ENCODE results near the gene IGHMBP2. TPM values are rescaled to one million over a fixed set of nuclear protein-coding genes. Genes with fewer than 3 reads are reported as not detected.

Gene IGHMBP2
- total and polyA plus RNA-seq, 2 experiments from 2014 or later: 14.3 to 27.7 TPM

- no peak overlapping the region for H3K27ac ChIP-seq (ENCODE audit: low read depth)
- ATAC-seq: no peak
- H3K4me3 ChIP-seq: no peak overlapping the region
- Mint-ChIP-seq H3K4me1 (peaks cover 4% of the 10 kb centered on the region; the same call in 2 of the 3 replicates), H3K36me3 (ENCODE audit: low read depth) (peaks cover 68% of the 10 kb centered on the region), H3K27me3 (ENCODE audit: insufficient read depth, low read depth, poor library complexity) (peaks cover 2% of the 10 kb centered on the region), H3K4me3 (no peak overlapping the region), H3K9me3 (no peaks in the 10 kb centered on the region), H3K27ac (no peak overlapping the region)
- H3K36me3 ChIP-seq (ENCODE audit: insufficient read depth): peaks cover 33% of the 10 kb centered on the region
- TF ChIP-seq EZH2 (IDR thresholded peaks at IDR 0.05; ENCODE audit: low read depth, unreplicated experiment): no peak
- TF ChIP-seq CREB1 (CRISPR knock-in tag; IDR thresholded peaks at IDR 0.05; ENCODE audit: low read depth): no peak
- no peak for TF ChIP-seq STAT1 (IDR thresholded peaks at IDR 0.05; ENCODE audit: unreplicated experiment)
- no peak for TF ChIP-seq EZH2phosphoT487 (IDR thresholded peaks at IDR 0.05; ENCODE audit: unreplicated experiment)
- no peak for TF ChIP-seq ZNF331 (CRISPR knock-in tag; IDR thresholded peaks at IDR 0.05; ENCODE audit: low read depth)
- TF ChIP-seq ZNF114 (CRISPR knock-in tag; IDR thresholded peaks at IDR 0.05): no peak
- no peak for TF ChIP-seq POLR2AphosphoS5 (IDR thresholded peaks at IDR 0.05; ENCODE audit: low read depth)
- H3K4me1 ChIP-seq (ENCODE audit: insufficient read depth): no peaks in the 10 kb centered on the region
- peaks cover 23% of the 10 kb centered on the region for H4K20me1 ChIP-seq (replicated peaks; ENCODE audit: insufficient read depth)
- no peak overlapping the region for H2AFZ ChIP-seq
- no peak overlapping the region for H3K4me2 ChIP-seq
- peaks cover 20% of the 10 kb centered on the region for H3K79me2 ChIP-seq (replicated peaks; ENCODE audit: insufficient read depth)
- no peaks in the 10 kb centered on the region for H3K9me2 ChIP-seq (ENCODE audit: insufficient read depth)
- no peak for DNase-seq (ENCODE audit: low spot score)
- H3K27me3 ChIP-seq (ENCODE audit: insufficient read depth): no peaks in the 10 kb centered on the region
- 0 out of 2 replicates have a peak, but pooled peaks cover 2% of the 10 kb centered on the region for H3F3A ChIP-seq (replicated peaks; ENCODE audit: low read depth)
These were observed 7.3 kb upstream of the IGHMBP2 start for GRCh38 chr11:68896171-68896959.

- no peak overlapping the region for H3K4me3 ChIP-seq
- TF ChIP-seq NANOG (IDR thresholded peaks at IDR 0.05; ENCODE audit: borderline replicate concordance) (no peak), ZNF462 (CRISPR knock-in tag; IDR thresholded peaks at IDR 0.05) (no peak), CTCF (conservative IDR thresholded peaks at IDR 0.05; ENCODE audit: low read depth in 2 of 2) (no peak), EZH2phosphoT487 (IDR thresholded peaks at IDR 0.05; ENCODE audit: unreplicated experiment) (no peak)
These were observed 6.2 kb upstream of the IGHMBP2 start for GRCh38 chr11:68897441-68897840.

More at GRCh38 chr11:68897441-68897840, 6.2 kb upstream of the IGHMBP2 start:
- peaks cover 64% of the 10 kb centered on the region for H3K36me3 Mint-ChIP-seq (ENCODE audit: low read depth)
- peaks cover 33% of the 10 kb centered on the region for H3K36me3 ChIP-seq (ENCODE audit: insufficient read depth)
- H4K20me1 ChIP-seq (replicated peaks; ENCODE audit: insufficient read depth): peaks cover 28% of the 10 kb centered on the region
- H3K4me1 Mint-ChIP-seq: peaks cover 12% of the 10 kb centered on the region
- no peak overlapping the region for H3K27ac Mint-ChIP-seq
- 0 out of 2 replicates have a peak, but pooled peaks cover 2% of the 10 kb centered on the region for H3F3A ChIP-seq (replicated peaks; ENCODE audit: low read depth)
- H3K27me3 Mint-ChIP-seq (ENCODE audit: insufficient read depth, low read depth, poor library complexity): peaks cover 2% of the 10 kb centered on the region
- no peak for DNase-seq (ENCODE audit: low spot score)
- H3K27me3 ChIP-seq (ENCODE audit: insufficient read depth): no peaks in the 10 kb centered on the region
- peaks cover 31% of the 10 kb centered on the region for H3K79me2 ChIP-seq (replicated peaks; ENCODE audit: insufficient read depth)
- no peak for ATAC-seq
- no peaks in the 10 kb centered on the region for H3K9me2 ChIP-seq (ENCODE audit: insufficient read depth)
- H3K27ac ChIP-seq (ENCODE audit: low read depth): no peak overlapping the region
- H3K9me3 Mint-ChIP-seq: no peaks in the 10 kb centered on the region
- no peak overlapping the region for H3K4me3 Mint-ChIP-seq
- no peak overlapping the region for H2AFZ ChIP-seq
- peaks cover 4% of the 10 kb centered on the region; the same call in 1 of the 2 replicates for H3K4me1 ChIP-seq (ENCODE audit: insufficient read depth)
- H3K4me2 ChIP-seq: no peak overlapping the region
